Activated CD8-positive, alpha-beta memory T cell treated with anti-CD3 and anti-CD28 coated beads for 36 hours (primary cell): ENCODE measurements around the gene GNG14. TPM values are rescaled to one million over a fixed set of nuclear protein-coding genes. Genes with fewer than 3 reads are reported as not detected.

Source experiments
- CTCF ChIA-PET: fragments of 350-600 bp; sonication (Branson Sonifier 250); formaldehyde crosslinking; loops from one replicate; lab custom pipeline; 2021; ENCODE audit warnings: antibody characterized with exemption; lab: Charles Lee
- POLR2A ChIA-PET: fragments of 350-600 bp; sonication (Branson Sonifier 250); formaldehyde crosslinking; loops from one replicate; lab custom pipeline; 2021; ENCODE audit warnings: antibody characterized with exemption; lab: Charles Lee
- total RNA-seq, 2 experiments: library from RNA; stranded (reverse); gene quantifications; one replicate each; pipeline ENCODE4 v1.2.3, GENCODE V29; 2021

GNG14 gene
- total RNA-seq, 2 experiments from 2014 or later = not detected

DNA sequence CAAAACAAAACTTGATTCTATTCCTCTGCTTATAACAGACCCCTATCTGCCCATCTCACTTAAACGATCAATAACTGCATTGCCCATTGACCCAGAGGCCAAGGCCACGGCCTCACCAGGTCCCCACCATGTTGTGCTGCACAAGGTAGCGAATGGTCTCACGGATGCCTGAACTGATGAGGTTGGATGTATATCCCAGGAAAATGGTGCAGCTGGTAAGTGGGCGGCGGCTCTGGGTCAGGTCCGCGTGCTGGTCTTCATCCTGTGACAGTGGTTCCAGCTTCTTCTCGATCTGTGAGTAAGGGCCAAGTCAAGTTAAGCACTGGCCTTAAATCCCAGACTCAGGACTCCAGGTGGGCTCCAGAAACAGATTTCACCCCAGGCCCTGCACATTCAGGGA is 7.8 kb upstream of the GNG14 start:
- CTCF ChIA-PET = interaction anchor here (1.1 to 1.8 kb wide), 3 partner anchors 9 to 98 kb away, joined by 3 to 6 read pairs (median 5); partner anchors contain the start of gene TRIR
- POLR2A ChIA-PET = interaction anchor here (0.8 to 1.6 kb wide), 2 partner anchors 113 to 1245 kb away, joined by 3 to 5 read pairs; partner anchors contain the start of gene PRKCSH

DNA sequence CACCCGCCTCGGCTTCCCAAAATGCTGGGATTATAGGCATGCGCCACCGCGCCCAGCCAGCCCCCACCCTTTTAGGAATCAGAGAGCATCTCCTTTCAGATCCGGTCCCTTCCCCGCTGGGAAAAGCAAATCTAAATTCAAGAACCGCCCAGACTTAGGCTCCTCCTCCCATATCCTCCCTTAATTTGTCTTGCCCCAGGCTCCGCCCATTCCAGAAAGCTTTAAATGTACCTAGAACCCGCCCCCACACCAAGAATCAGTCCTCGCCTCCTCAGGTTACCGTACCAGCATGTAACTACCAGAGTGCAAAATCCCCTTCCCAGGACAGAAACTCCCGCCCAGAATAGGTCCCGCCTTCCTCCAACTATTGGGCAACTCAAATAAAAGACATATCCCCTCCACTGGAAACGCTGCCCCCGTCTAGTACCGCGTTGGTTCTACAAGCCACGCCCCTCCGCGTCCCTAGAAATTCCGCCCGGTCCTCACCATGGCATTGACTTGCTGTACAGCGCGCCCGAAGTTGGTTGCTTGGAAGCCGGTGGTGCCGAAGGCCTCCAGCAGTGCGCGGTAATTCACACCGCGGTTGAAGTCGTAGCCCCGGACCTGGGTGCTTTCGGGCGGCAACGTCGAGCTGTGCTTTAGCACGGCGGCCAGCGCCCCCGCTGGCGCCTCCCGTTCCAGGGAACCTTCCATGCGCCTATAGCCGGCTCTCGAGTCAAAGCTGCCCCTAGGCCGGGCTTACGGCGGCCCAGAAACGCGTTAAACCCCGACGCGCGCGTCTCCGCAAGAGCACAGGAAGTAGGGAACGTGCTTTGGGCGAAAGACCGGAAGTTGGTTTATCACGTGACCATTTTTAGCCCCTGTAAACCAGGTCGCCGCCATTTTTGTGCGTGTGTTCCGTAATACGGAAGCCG is 6.5 kb upstream of the GNG14 start, which contains the start of gene DHPS:
Gene DHPS (minus strand): TSS at position 807 of the 914 bp plus-strand sequence. CDS start 114 bp downstream, at position 693.
- POLR2A ChIA-PET = interaction anchor here (0.6 to 1.6 kb wide), 11 partner anchors 9 to 1306 kb away, joined by 3 to 7 read pairs (median 4); partner anchors contain the start of gene TNPO2
- CTCF ChIA-PET = interaction anchor here (0.6 to 1.8 kb wide), 9 partner anchors 9 to 118 kb away, joined by 3 to 9 read pairs (median 4); partner anchors contain the start of genes FBXW9, JUNB, MAN2B1 and WDR83

DNA sequence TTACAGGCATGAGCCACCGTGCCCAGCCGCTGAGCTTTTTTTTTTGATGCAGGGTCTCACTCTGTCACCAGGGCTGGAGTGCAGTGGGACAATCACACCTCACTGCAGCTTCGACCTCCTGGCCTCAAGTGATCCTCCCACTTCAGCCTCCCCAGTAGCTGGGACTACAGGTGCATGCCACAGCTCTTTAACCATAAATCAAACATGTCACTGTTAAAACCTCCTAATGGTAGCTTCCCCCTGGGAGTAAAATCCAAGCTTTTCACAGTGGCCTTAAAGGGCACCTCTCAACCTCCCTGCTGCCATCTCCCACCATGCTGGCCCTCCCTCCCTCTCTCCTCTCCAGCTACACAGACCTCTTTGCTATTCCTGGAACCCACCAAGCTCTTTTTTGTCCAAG is 2.0 kb upstream of the GNG14 start:
- POLR2A ChIA-PET = interaction anchor here (0.6 to 1.3 kb wide), 3 partner anchors 10 to 48 kb away, joined by 3 to 21 read pairs (median 3); partner anchors contain the start of gene FBXW9
- CTCF ChIA-PET = no interaction called here

- ChIA-PET POLR2A (no interaction called here), CTCF (no interaction called here)
These were observed 1.2 kb downstream of the GNG14 start for GRCh38 chr19:12689012-12689411.

- ChIA-PET CTCF (interaction anchor here (1.2 kb wide), 1 partner anchor 158 kb away, joined by 3 read pairs; no protein-coding TSS in a partner anchor), POLR2A (no interaction called here)
These were observed 1.9 kb downstream of the GNG14 start for GRCh38 chr19:12689581-12690216.

DNA sequence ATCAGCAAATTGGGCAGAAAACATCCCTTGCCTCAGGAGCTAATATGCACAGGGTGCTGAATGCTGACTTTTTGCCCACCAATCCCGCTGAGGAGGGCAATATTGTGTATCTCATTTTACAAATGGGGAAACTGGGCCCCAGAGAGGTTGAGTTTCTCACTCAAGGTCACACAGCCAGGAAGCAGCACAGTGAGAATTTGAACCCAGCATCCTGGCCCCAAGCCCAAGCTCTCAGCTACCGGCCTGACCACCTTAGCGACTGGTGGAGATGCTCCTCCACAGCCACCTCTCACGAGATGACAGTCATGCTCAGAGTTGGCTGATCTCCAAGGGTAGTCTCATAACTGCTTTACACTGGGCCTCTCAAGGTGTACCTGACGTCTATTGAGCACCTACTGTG is 5.2 kb downstream of the GNG14 start:
- ChIA-PET CTCF (no interaction called here), POLR2A (no interaction called here)

DNA sequence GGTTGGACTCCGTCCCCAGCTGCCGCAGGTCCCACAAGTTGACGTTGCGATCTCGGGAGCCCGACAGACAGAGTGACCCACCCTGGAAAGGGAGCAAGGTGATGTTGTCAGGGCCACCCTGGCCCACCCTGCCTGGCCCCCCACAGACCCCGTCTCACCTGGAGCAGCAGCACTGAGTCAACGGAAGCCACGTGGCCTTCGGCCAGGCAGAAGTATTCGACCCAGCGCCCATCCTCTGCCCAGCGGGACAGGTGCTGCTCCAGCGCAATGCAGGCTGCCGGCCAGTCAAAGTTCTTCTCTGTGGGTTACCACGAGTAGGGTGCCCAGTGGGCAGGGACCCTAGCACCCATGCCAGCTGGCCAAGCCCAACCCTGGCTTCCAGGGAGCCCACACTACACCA is 6.8 kb downstream of the GNG14 start:
- POLR2A ChIA-PET = interaction anchor here (1.0 kb wide), 1 partner anchor 28 kb away, joined by 7 read pairs; no protein-coding TSS in a partner anchor
- CTCF ChIA-PET = no interaction called here

DNA sequence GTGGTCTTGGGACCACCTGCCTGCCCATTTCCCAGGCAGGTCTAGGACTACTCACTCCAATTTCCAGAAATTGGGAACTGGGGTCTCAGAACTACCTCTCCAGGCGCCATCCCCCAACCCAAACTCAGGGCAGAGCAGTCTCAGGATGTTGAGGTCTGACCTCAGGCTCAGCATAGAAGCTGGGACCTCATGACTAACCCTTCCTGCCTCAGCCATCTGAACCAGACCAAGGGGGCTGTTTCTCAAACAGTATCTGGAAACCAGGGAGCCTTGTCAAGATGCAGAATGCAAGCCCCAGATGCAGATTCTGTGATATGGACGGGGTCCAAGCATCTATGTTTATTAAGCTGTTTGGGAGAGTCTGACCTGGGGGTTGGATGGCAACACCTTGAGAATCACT is 7.3 kb downstream of the GNG14 start:
- POLR2A ChIA-PET = interaction anchor here (0.7 kb wide), 1 partner anchor 17 kb away, joined by 4 read pairs; no protein-coding TSS in a partner anchor
- CTCF ChIA-PET = interaction anchor here (1.2 kb wide), 1 partner anchor 66 kb away, joined by 4 read pairs; no protein-coding TSS in a partner anchor

- ChIA-PET CTCF (interaction anchor here (1.0 to 1.2 kb wide), 2 partner anchors 26 to 66 kb away, joined by 4 read pairs; a partner anchor contains a TSS), POLR2A (interaction anchor here (0.7 to 1.2 kb wide), 2 partner anchors 10 to 17 kb away, joined by 4 to 21 read pairs; no protein-coding TSS in a partner anchor)
These were observed 7.7 kb downstream of the GNG14 start for GRCh38 chr19:12695514-12695913.

DNA sequence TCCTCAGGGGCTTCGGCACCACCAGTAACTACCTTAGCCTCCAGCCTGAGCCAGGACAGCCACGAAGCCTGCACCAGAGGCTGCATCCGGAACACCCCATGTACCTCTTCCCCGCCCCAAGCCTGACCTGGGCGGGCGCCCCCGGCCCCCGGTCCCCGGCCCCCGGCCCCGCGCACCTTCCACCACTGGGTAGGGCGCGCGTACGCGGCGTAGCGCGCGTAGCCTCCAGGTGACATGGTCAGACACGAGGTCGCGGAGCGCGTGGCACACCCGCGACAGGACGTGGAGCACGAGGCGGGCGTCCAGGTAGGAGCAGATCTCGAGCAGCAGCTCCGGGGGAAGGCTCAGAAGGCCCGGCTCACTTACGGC is 8.2 kb downstream of the GNG14 start:
- CTCF ChIA-PET = interaction anchor here (1.0 to 1.6 kb wide), 4 partner anchors 24 to 152 kb away, joined by 4 to 8 read pairs (median 4); a partner anchor contains a TSS
- POLR2A ChIA-PET = interaction anchor here (1.0 to 1.7 kb wide), 3 partner anchors 11 to 364 kb away, joined by 5 to 21 read pairs (median 5); no protein-coding TSS in a partner anchor

DNA sequence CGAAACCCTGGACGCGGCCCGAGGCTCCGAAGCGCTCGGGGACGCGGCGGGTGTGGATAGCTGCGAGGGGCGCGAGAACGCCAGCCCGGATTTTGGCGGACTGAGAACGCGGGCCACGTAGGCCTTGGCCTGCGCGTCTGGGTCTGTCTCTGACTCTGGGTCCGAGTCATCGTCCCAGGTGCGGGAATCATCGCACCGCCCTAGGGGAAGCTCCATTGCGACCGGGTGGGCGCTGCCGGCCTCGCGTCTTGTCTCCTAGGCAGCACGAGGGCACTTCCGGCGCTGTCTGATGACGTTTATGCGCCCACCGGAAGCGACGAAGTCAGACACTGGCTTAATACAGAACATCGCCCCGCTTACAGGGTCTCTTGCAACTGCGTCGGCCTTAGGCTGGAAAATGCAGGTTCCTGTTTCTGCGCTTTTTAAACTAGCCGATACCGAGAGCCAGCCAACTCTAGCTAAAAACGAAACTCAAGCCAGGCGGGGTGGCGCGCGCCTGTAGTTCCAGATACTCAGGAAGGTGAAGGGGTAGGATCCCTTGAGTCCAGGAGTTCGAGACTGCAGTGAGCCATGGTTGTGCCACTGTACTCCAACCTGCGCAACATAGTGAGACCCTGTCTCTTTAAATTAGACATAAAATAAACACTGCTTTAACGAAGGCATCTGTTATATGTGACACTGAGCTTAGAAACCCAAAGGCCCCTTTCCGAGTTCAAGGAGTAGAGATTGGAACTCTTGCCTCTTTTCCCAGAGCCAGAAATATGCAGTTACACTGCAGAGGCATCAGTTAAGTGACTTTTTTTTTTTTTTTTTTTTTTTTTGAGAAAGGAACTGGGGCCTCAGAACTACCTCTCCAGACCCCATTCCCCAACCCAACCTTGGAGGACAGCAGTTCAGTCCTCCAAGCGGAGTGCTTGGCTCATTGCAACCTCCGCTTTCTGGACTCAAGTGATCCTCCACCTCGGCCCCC is 8.9 kb downstream of the GNG14 start, which contains the start of gene FBXW9:
Gene FBXW9 (minus strand): TSS at position 266 of the 970 bp plus-strand sequence. CDS start 50 bp downstream, at position 216.
- ChIA-PET CTCF (interaction anchor here (0.5 to 1.6 kb wide), 12 partner anchors 12 to 166 kb away, joined by 3 to 8 read pairs (median 4); a partner anchor contains a TSS), POLR2A (interaction anchor here (0.6 to 1.7 kb wide), 7 partner anchors 10 to 817 kb away, joined by 3 to 21 read pairs (median 7); no protein-coding TSS in a partner anchor)

- ChIA-PET CTCF (interaction anchor here (0.7 to 1.6 kb wide), 5 partner anchors 11 to 60 kb away, joined by 3 to 8 read pairs (median 4); no protein-coding TSS in a partner anchor), POLR2A (interaction anchor here (1.7 kb wide), 1 partner anchor 13 kb away, joined by 5 read pairs; no protein-coding TSS in a partner anchor)
These were observed 9.6 kb downstream of the GNG14 start for GRCh38 chr19:12697425-12697824.

DNA sequence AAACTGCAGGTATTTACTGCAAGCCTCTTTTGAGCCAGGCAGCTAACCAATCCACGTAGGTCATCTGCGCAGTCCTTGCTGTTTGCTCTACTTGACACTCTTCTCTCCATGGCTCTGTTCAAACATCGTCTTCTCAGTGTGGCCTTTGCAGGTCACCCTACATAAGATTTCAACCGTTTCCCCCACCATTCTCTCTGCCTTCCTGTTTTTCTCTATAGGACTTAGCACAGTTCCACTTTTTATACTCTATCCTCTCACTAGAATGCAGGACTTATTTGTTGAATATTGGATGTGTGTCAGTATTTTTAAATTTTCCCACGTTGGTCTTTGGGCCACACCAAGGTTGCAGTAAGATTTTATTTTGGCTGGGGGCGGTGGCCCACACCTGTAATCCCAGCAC is 10.3 kb downstream of the GNG14 start:
- POLR2A ChIA-PET = no interaction called here
- CTCF ChIA-PET = no interaction called here

DNA sequence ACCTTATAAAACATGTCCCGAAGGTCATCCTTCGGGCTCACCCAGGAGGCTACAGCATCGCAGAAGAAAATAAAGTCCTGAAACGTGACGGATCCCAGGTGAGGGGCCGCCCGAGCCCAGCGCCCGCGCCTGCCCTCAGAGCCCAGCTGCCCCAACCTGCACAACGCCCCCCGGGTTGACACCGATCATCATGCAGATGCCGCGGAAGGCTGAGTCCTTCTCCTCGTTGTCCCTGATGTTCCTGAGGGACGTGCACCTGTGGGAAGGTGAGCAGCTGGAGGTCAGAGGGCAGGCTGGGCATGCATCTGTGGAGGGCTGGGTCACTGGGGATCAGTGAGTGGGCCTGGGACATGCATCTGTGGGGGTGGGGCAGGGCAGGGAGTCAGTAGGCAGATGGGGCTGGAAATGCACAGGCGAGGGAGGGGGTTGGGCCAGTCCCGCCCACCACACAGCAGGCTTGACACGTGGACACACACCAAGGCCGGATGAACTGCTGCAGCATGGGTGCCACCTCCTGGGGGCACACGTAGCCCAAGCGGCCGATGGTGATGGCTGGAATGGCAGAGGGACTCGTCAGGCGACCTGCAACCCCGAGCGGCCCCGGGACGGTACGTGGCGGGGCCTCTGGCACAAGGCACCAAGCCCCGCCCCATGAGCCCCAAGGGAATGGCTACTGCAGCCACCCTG is 13.9 kb downstream of the GNG14 start:
- ChIA-PET CTCF (no interaction called here), POLR2A (no interaction called here)

- ChIA-PET CTCF (no interaction called here), POLR2A (no interaction called here)
These were observed 15.2 kb downstream of the GNG14 start for GRCh38 chr19:12703046-12703445.

- ChIA-PET POLR2A (no interaction called here), CTCF (no interaction called here)
These were observed 17.4 kb downstream of the GNG14 start for GRCh38 chr19:12705169-12705568.
